Calu3 (cell line): ENCODE data around the gene KIRREL3. TPM values are rescaled to one million over a fixed set of nuclear protein-coding genes. Genes with fewer than 3 reads are reported as not detected.

Experiments
- BruUV-seq: library from RNA; stranded (reverse); fragments of 400-500 nt; replicated peaks from 2 replicates; lab custom pipeline; 2021; lab: Mats Ljungman, UMichigan
- CTCF ChIA-PET: fragments of 300-600 bp; sonication (Branson Sonifier 250); formaldehyde crosslinking; loops from one replicate; lab custom pipeline; 2022; ENCODE audit warnings: antibody characterized with exemption; lab: Charles Lee
- DNase-seq: peaks from one replicate; pipeline ENCODE4 v3.0.0; 2022
- H3K27ac Mint-ChIP-seq: one replicate; pipeline ENCODE4 v1.8.0; 2022; ENCODE audit warnings: mixed read lengths; ENCODE audit not compliant: unreplicated experiment
- H3K27me3 Mint-ChIP-seq: one replicate; pipeline ENCODE4 v1.8.0; 2022; ENCODE audit warnings: mixed read lengths; ENCODE audit not compliant: unreplicated experiment
- H3K36me3 Mint-ChIP-seq: one replicate; pipeline ENCODE4 v1.8.0; 2022; ENCODE audit warnings: mild to moderate bottlenecking, moderate library complexity, mixed read lengths; ENCODE audit not compliant: insufficient read depth, unreplicated experiment
- H3K4me1 Mint-ChIP-seq: one replicate; pipeline ENCODE4 v1.8.0; 2022; ENCODE audit warnings: mild to moderate bottlenecking, low read depth, mixed read lengths; ENCODE audit not compliant: unreplicated experiment
- H3K4me3 Mint-ChIP-seq: one replicate; pipeline ENCODE4 v1.8.0; 2022; ENCODE audit warnings: mild to moderate bottlenecking, low read depth, moderate library complexity, mixed read lengths; ENCODE audit not compliant: unreplicated experiment
- H3K9me3 Mint-ChIP-seq: one replicate; pipeline ENCODE4 v1.8.0; 2022; ENCODE audit warnings: low read depth, mixed read lengths; ENCODE audit not compliant: unreplicated experiment
- intact Hi-C: fragments of 100-400 bp; cut with micrococcal nuclease; formaldehyde crosslinking; loops from one replicate; pipeline ENCODE4 v1.10.0; 2022; ENCODE audit not compliant: unreplicated experiment
- total RNA-seq: library from RNA; stranded (reverse); gene quantifications from 2 replicates; pipeline ENCODE4 v1.2.3, GENCODE V29; 2022
- TF ChIP-seq, protein P1 (sequence below): fragments of 200-600 bp; IDR thresholded peaks from one replicate; pipeline ENCODE4 v1.8.0; 2022; ENCODE audit warnings: antibody characterized with exemption; ENCODE audit not compliant: unreplicated experiment

KIRREL3 gene
- total RNA-seq, 1 experiment from 2014 or later: 0.26 TPM

GRCh38 chr11:126423154-126423553 is 577.4 kb downstream of the KIRREL3 start:
- H3K27ac Mint-ChIP-seq: no peak overlapping the region
- no peak for DNase-seq
- intact Hi-C loops: no loop called here
- no TSS peak for BruUV-seq
- peaks cover 12% of the 10 kb centered on the region for H3K4me1 Mint-ChIP-seq
- no peaks in the 10 kb centered on the region for H3K9me3 Mint-ChIP-seq
- CTCF ChIA-PET: interaction anchor here (0.8 kb wide), 1 partner anchor 17 kb away, joined by 3 read pairs; no protein-coding TSS in a partner anchor
- no peaks in the 10 kb centered on the region for H3K27me3 Mint-ChIP-seq
- H3K4me3 Mint-ChIP-seq: no peak overlapping the region
- TF ChIP-seq, protein P1, sequence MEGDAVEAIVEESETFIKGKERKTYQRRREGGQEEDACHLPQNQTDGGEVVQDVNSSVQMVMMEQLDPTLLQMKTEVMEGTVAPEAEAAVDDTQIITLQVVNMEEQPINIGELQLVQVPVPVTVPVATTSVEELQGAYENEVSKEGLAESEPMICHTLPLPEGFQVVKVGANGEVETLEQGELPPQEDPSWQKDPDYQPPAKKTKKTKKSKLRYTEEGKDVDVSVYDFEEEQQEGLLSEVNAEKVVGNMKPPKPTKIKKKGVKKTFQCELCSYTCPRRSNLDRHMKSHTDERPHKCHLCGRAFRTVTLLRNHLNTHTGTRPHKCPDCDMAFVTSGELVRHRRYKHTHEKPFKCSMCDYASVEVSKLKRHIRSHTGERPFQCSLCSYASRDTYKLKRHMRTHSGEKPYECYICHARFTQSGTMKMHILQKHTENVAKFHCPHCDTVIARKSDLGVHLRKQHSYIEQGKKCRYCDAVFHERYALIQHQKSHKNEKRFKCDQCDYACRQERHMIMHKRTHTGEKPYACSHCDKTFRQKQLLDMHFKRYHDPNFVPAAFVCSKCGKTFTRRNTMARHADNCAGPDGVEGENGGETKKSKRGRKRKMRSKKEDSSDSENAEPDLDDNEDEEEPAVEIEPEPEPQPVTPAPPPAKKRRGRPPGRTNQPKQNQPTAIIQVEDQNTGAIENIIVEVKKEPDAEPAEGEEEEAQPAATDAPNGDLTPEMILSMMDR: no peak
- no peaks in the 10 kb centered on the region for H3K36me3 Mint-ChIP-seq

DNA sequence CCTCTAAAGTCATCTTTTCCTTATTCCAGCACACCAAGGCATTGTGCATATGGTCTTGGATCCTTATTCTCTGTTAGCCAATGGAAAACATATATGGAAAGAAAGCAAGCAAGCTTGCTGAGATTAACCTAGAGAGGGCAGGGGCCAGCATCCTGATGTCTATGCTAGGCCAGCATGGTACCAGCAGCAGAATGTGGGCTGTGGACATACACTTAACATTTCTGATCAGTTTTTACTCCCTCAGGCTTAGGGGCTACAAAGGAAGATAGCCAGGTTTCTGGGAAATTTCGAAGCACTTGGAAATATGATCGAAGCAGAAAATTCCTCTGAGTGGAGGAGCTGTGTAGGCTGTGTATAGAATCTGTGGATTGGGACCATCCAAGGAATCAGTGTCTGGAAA is 578.1 kb downstream of the KIRREL3 start:
- DNase-seq: no peak

DNA sequence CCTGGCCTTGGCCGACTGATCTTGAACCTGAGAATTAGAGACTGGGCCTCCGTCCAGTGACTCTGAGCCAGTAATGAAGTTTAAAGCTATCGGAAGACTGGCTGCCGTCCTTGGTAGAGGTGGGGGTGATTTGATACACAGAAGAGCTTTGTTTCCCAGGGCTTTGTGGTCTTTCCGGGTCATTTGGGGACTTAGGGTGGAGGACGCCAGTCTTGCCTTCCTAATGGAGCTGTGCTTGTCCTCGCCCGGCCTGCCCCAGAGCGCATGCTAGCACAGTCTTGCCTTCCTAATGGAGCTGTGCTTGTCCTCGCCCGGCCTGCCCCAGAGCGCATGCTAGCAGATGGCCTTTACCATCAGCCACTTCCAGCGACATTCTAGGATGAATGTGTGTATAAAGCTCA is 579.3 kb downstream of the KIRREL3 start:
- peaks cover 2% of the 10 kb centered on the region for H3K4me1 Mint-ChIP-seq
- no peaks in the 10 kb centered on the region for H3K9me3 Mint-ChIP-seq
- intact Hi-C loops: no loop called here
- DNase-seq: no peak
- TF ChIP-seq, protein P1: no peak
- peaks cover 4% of the 10 kb centered on the region for H3K36me3 Mint-ChIP-seq
- H3K4me3 Mint-ChIP-seq: no peak overlapping the region
- H3K27ac Mint-ChIP-seq: no peak overlapping the region
- BruUV-seq: no TSS peak
- no peaks in the 10 kb centered on the region for H3K27me3 Mint-ChIP-seq
- CTCF ChIA-PET: no interaction called here

More for the DNA sequence above, 578.1 kb downstream of the KIRREL3 start:
- BruUV-seq: no TSS peak
- Mint-ChIP-seq H3K27me3 (no peaks in the 10 kb centered on the region), H3K4me1 (peaks cover 7% of the 10 kb centered on the region), H3K9me3 (no peaks in the 10 kb centered on the region), H3K4me3 (no peak overlapping the region), H3K27ac (no peak overlapping the region), H3K36me3 (no peaks in the 10 kb centered on the region)
- intact Hi-C loops: no loop called here
- TF ChIP-seq, protein P1: no peak
- CTCF ChIA-PET: interaction anchor here (0.8 kb wide), 1 partner anchor 17 kb away, joined by 3 read pairs; no protein-coding TSS in a partner anchor

- CTCF ChIA-PET: no interaction called here
- Mint-ChIP-seq H3K4me3 (no peak overlapping the region), H3K27me3 (no peaks in the 10 kb centered on the region), H3K9me3 (no peaks in the 10 kb centered on the region), H3K36me3 (peaks cover 4% of the 10 kb centered on the region), H3K27ac (no peak overlapping the region), H3K4me1 (peaks cover 7% of the 10 kb centered on the region)
- BruUV-seq: no TSS peak
- TF ChIP-seq, protein P1: no peak
- no peak for DNase-seq
- intact Hi-C loops: no loop called here
Observed at GRCh38 chr11:126420698-126421256, 579.8 kb downstream of the KIRREL3 start.
